Renal cortical epithelial cell (primary cell): ENCODE data around the gene HOXD10. TPM values are rescaled to one million over a fixed set of nuclear protein-coding genes. Genes with fewer than 3 reads are reported as not detected.

Source experiments
- DNase-seq: peaks from one replicate; pipeline ENCODE4 v3.0.0-alpha.2; 2011; ENCODE audit warnings: low read depth
- total RNA-seq: library from RNA; depleted of rRNA; stranded (reverse); fragments of >200 nt; gene quantifications from 2 replicates; pipeline ENCODE4 v1.2.3, GENCODE V29; 2014

Gene HOXD10
- total RNA-seq, 1 donor from 2014 or later: 33.5 TPM

DNA sequence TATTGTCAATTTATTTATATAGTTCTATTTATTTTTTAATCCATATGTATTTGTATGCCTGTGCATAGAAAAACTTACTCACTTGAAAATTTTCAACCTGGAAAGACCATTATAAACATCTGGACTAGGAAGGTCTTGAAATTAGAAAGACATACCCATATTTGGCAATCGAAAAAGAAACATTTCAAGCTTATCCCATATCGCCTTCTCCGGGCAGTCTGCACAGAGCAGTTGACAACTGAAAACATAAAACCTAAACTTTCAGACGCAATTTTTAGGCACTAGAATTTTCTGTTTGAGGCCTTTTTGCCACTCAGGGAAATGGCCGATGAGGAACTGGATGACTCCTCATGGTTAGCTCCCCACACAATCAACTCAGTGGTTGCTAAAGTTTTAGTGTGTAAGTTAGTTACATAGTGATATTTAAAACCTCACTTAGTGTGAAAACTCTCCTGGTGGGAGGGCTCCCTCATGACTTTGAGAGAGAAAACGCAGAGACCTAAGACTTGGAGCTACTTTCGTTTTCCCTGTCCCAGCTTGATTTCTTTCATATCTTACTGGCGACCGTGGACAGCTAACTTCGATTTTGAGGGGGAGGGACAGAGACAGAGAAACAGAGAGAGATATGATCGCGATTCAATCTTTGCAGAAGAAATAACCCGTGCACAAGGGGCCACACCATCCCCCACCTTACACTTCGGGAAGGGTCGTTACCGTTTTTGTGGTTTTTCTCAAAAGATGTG, 20.2 kb upstream of the HOXD10 start:
- no peak for DNase-seq

DNA sequence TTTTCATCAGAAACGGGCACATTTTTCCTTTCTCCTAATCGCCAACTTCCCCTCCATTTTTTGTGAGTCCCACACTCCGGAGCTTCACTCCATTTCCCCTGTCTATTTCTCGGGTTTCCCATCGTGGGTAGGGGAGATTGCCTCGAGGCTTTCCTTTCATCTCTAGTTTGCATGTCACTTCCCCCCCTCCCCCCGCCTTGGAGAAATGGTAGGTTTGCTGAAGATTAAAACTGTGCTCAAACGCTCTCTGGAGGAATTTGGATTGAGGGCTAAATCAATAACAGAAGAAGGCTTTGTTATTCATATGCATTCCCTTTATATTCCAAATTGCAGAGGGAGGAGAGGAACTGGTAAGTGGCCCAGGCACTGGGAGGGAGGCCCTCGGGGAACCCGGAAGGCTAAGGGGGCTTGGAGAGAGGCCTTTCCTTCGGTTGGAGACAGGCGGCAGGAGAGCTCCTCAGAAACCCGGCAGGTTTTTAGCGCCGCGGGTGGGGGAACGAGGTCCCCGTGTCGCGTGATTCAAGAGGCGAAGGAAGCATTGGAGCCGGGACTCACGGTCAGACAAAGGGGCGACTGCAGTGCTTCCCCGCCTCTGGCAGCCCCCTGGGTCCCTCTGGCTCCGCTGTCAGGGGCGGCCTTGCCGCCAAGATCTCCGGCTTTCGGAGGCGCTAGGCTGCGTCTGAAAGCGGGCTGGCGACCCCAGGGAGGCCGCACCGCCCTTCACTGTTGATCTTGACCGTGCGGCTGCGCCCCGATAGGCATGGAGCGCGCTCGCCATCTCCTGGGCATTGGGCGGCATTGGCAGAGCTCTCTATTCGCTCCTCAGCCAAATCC, 19.4 kb upstream of the HOXD10 start:
- DNase-seq: no peak

DNA sequence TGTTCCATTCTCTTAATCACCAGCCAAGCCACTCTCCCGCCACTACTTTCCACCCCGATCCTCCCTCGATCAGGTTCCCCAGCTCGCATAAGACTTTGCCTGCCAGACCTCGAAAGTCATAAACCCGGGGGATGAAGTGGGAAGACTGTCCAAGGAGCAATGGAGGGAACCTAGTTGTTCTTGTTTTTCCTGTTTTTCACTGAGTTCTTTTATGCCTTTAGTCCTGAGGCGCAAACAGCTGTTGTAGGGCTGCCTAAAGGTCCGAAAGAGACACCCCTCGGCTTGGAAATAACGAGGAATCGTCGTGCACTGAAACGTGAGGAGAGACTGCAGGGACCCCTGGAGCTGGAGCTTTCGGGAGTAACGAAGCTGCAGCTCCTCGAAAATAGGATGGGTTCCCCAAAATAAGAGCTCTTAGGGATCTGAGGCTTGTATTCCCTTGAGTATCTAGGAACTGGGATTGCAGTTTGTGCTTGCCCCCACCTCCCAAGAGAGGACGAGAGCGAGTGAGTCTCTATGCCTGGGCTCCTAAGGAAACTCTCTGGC, 18.7 kb upstream of the HOXD10 start:
- no peak for DNase-seq

DNA sequence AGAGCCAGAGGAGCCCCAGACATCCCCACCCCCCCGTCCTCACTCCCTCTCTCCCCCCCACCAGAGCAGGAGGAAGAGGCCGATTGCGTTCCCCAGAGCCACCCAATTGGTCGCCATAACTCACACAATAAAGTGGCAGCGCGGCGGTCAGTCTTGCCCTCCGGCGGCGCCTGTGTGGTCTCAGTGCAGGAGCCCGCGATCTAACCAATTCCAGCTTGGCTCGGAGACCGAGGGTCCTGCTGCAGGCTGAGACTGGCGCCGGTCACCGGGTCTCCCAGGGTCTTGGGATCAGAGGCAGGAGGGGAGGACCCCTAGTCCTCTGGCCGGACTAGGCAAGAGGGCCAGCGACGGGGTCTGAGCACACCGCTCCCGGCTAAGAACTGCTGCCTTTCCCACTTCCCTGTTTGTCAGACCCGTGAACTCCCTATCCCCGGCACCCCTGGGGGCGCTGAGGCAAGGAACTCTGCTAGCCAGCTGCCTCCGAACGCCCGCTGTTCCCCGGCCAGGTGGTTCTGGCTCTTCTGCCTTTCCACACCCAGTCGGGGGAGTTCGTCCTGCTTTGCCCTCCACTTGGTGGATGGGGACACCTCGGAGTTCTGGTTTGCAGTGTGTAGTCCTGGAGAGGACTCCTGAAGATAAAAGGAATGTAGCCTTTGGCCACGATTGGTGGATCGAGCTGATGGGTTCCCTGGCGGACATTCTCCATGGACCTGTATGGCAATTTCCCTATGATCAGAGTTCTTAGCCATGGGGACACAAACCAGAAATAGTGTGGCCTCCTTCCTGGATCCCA, 18.0 kb upstream of the HOXD10 start:
- DNase-seq: no peak

DNA sequence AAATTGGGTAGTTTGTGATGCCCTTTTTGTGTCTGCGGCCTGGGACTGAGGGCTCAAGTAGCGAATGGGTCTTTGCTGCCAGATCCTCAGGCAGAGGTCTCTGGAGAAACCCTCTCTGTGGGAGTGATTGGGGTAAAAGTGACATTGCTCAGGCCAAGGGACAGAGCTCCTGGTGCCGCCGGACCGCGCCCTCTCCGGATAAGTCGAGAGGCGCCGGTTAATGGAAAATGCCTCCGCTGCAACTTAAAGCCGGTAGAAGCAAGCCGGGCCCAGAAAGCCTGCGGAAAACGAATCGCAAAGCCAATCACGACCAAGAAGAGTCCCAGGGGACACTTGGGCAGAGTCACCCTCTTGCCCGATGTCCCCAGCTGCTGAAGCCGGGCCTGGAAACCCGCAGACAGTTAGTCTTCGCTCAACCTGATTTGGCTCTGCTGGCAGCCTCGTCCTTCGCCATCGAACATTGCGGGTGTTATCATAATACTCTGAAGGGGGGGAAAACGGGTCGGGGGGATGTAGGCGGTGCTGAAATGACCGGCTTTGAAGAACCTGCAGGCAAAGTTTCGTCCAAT, 17.3 kb upstream of the HOXD10 start:
- DNase-seq: no peak

DNA sequence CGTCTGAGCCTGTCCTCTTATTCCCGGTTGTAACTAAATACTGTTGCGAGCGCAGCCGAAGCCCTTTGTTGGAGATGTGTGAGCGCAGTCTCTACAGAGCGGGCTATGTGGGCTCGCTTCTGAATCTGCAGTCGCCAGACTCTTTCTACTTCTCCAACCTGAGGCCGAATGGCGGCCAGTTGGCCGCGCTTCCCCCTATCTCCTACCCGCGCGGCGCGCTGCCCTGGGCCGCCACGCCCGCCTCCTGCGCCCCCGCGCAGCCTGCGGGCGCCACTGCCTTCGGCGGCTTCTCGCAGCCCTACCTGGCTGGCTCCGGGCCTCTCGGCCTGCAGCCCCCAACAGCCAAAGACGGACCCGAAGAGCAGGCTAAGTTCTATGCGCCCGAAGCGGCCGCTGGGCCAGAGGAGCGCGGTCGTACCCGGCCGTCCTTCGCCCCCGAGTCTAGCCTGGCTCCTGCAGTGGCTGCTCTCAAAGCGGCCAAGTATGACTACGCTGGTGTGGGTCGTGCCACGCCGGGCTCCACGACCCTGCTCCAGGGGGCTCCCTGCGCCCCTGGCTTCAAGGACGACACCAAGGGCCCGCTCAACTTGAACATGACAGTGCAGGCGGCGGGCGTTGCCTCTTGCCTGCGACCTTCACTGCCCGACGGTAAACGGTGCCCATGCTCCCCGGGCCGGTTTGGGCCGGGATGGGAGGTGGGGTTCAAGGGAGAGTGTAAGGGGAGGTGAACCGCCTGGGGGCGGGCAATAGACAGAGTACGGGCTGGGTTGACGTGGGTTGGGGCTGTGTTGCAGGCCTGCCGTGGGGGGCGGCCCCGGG, 16.6 kb upstream of the HOXD10 start, which contains the start of gene HOXD12:
TSS of gene HOXD12 (plus strand) at position 68 of the 819 bp plus-strand sequence. CDS start at position 75, 7 bp downstream.
- DNase-seq: no peak

DNA sequence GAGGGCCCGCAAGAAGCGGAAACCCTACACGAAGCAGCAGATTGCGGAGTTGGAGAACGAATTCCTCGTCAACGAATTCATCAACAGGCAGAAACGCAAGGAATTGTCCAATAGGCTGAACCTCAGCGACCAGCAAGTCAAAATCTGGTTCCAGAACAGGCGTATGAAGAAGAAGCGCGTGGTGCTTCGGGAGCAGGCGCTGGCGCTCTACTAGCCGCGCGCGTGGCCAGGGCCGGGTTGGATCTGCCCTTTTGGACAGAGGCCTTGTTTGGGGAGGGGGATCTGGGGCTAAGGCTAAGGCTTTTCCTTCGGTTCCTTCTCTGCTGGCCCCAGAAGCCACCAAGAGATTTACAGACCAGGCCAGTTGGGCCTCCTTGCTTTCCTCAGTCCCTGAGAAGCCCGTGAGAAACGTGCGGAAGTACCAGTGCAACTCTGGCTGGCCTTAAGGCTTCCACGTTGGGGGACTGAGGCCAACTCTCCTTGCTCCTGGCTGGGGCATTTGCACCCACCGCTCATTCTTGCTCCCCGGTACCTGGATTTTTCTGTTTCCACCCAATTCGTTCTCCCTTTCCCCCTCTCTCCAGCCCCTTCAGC, 15.9 kb upstream of the HOXD10 start:
- no peak for DNase-seq

DNA sequence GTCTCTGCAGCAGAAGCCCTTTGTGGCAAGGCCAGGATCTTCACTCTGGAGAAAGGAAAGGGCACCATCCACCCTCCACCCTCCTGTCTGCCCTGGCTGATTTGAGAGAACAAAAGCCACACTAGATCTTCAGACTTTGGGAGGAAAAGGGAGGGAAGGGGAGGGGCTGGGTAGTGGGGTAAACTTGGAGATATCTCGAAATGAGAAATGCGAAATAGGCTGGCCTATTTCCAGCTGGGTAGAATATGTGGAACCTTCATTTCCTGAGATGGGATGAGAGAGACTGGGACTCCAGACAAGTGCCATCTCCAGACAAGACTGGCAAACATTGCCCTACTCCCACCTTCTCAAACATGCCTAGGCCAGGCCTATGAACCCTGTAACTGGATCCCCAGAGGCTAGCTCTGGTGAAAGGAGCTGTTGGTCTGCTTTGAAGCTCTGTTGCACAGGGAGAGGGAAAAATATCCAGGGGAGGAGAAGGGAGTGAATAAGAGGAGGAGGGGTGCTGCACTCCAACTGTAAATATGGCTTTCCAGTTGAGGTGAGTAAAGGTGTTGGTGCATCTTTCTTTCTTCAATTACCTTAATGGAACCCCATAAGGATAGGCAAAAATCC, 15.3 kb upstream of the HOXD10 start:
- no peak for DNase-seq

DNA sequence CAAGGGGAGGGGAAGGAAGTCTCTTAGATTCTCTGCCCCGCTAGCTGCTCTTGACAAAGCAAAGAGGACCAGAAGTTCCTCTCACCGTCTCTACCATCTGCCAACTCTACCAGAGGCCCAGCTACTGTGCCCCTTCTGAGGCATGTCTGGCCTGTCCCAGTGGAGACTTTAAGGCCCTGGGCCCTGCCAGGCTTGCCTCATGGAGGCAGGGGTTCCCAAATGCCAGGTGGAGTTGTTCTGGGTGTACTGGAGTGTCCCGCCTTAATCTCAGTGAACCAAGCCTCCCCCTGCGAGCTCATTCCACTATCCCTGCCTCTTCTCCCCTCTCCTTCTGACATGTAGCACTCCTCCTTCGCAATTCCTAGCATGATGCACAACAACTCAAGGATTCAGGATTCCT, 14.7 kb upstream of the HOXD10 start:
- DNase-seq: no peak

DNA sequence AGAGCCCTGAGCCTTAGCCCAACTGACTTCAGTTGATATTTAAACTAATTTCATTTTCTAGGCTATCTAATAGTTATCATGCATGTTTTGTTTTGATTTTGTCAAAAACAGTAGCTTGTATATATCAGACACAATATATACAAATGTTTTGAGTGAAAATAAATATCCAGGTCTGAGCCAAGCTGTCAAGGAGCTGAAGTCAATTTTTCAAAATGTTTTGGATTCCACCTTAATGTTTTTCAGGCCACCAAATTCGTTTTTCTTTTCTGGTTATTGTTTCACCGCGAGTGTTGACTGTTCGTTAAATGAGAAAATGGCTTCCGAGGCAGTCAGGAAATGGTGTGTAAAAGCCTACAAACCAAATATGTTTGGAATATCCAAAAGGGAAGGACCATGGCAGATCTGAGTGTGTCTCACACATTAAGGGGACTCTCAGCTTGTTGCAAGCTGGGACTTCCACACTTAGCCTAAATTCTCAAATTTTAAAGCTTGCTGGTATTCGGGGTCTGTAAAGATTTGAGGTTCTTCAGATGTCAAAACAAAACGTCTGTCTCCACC, 14.2 kb upstream of the HOXD10 start:
- no peak for DNase-seq

DNA sequence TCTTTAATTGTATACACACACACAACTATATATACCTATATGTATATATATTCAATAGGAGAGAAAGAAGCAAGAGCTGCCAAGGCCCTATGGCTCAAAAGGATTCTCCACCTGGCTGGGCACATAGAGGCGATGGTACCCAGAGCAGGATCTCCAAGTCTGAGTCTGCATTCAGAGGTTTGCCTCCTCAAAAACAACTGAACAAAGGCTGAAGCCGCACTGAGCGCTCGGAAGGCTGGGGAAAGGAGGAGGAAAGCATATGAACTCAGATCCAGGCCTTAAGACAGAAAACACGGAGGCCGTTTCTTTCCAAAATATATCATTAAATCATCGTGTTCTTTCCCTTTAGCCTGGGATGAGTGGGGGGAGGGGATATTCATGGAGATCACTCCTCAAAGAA, 13.4 kb upstream of the HOXD10 start:
- DNase-seq: no peak

DNA sequence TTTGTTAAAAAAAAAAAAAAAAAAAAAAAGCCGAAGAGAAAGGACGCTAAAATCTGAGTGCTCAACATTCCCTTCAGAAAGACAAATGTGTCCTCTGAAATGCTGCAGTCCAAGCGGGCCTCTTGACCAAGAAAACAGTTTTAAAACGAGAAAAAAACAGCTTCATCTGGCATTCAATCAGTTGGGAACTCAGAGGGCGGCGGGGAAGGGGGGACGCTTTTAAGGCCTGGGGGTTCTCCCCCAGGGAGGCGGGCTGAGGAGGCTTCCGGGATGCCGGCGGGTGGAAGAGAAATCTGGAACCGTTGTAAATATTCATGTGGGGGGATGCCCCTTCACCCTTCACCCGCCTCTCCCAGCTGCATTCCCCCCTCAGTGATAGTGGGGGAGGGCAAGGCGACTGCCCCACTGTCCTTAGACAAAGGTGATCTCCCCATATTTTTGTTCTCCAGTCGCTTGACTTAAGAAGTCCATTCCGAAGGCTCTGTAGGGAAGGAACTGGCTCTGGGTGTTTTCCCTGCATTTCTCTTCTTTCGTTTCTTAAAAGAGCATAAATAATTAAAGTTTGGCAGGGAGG, 12.7 kb upstream of the HOXD10 start:
- DNase-seq: no peak

DNA sequence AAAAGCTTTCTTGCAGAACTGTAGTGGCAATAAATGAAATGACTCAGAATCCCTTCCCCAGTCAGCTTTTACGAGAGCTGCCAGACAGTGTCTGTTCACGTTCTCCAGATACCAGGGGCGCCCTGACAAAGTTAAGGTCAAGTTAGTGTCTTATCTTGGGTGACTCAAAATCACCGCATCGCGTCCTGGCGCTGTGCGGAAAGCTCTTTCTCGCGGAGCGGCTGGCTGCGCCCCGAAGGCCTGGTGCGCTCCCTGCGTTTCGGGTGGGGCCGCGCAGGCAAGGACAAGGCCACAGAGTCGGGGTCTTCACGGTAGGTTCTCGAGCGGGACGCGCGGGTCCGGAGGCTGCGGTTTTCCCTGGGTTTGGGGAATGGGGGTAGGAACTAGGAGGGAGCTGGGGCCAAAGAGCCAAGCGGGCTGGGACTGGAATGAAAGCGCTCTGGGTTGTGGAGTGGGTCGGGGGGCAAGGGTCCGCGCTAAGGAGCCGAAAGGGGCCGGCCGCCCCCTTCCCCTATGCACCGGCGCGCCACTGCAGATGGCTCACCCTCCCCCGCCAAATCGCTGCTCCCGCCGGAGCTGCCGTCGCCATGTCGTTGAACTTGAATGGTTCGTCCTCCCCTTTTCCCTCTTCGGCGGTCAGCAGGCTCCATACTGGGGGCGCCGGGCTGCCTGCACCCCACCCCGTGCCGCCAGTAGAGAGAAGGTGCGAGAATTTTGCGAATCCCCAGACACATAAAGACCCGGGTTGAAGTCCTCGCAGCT, 12.1 kb upstream of the HOXD10 start:
- peak; percentile 75 for DNase-seq

DNA sequence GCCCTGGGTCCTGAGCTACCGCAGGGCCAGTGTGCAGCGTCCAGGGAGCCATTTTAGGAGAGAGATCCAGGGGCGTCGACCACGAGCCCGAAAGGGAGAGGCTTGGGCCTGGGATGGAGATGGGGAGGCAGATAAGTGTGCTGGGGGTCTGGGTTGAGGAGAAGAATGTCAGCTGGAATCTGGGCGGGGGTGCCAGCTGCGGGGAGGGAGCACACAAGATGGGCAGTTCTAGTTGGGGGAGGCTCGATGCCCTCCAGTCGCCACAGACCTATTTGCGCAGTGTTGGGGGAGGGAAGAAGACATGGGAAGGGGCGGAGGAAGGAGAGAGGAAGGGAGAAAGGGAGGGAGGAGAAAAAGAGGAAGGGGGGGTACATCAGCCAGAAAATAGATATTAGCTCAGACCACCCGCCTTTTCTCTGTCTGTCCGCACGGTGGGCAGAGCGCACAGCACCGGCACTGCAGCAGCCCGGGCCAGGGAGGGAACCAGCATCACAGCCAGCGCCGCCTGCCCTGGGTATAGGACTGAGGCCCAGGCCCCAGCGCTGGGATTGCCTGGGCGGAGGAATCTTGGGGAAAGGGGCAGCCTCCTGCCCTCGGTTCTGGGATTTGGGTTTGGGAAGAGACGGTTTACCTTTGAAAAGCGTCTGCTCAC, 11.4 kb upstream of the HOXD10 start:
- DNase-seq: no peak

DNA sequence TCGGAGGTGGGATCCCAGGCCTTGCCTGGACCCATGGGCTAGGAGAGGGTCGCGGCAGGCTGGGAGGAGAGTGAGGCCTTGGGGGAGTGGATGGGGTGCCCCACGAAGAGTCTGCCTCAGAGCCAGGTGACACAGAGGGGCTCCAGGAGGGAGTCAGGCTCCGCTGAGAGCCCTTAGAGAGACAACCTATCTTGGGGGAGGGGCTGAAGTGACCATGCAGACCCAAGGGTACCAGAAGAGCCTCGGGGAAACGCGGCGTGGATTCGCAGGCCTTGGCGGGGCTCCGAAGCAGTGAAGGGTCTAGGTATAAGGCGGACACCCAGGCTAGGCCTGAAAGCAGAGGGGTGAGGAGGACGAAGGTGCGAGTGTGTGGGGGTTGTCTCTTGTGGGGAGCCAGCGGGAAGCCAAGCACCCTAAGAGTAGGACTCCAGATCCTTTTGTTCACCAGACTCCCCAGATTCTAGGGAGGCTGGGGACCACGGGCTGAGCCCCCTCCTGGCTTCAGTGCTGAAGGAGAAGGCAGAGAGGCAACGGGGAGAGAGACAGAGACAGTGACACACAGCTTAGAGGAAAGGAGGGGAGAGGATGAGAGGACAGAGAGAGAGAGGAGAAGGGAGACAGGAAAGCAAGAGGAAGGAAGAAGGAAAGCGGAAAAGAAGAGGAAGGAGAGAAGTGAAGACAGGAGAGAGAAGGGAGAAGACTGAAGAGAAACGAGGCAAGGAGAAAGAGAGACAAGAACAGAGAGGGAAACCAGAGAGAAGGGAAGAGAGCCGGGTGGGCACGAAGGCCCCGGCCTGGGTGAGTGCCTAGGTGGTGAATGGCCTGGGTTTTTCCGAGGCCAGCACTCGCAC, 10.6 kb upstream of the HOXD10 start:
- no peak for DNase-seq

DNA sequence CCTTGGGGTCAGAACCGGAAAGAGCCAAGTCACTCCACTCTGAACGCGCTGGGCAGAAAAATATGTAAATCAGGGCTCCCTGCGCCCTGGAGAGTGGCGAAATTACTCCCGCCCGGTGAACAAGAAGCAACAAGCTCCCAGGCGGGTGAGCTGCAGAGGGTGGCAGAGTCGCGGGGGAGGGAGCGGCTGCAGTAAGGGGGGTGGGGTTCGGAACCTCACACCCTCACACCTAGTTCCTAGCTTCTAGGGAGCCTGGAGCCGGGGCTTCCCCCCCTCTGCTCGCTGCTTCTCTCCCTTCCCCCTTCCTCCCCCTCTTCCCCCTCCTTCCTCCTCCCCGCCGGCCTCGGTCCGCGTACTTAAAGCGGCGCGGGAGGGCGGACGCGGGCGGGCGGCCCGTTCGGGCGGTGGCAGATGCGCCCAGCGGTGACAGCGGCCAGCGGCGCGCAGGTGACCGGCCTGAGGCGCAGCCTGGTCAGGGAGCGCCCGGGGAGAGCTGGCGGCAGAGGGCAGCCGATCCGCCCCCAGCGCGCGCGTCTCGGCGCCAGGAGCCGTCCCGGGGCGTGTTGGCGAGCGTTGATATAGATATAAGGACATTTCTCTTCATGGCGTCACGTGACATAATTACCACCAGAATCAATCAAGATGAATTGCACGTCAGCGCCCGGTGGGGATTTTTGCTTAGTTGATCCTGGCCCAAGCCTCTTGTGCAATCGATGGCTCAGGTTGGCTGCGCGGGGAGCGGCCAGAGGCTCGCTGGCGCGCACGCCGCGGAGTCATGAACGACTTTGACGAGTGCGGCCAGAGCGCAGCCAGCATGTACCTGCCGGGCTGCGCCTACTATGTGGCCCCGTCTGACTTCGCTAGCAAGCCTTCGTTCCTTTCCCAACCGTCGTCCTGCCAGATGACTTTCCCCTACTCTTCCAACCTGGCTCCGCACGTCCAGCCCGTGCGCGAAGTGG, 9.7 kb upstream of the HOXD10 start, which contains the start of gene HOXD11:
TSS of gene HOXD11 (plus strand) at position 700 of the 959 bp plus-strand sequence. CDS start at position 776, 76 bp downstream.
- DNase-seq: peak; percentile 82
